Gastroesophageal sphincter (tissue), 4 donors: ENCODE data around the gene RAPGEF1. TPM values are rescaled to one million over a fixed set of nuclear protein-coding genes. Genes with fewer than 3 reads are reported as not detected.

Source experiments
- ATAC-seq: fragments of 150-250 bp; one replicate; pipeline ENCODE4 v1.9.1; 2016; ENCODE audit warnings: mild to moderate bottlenecking, moderate library complexity
- H3K27ac ChIP-seq, 4 donors: fragments of 200-600 bp; sonication (generic) in 3 of 4; 1 replicate in 3 of 4; 2 replicates in 1 of 4; pipeline ENCODE4 v1.5.1; 2016 to 2019
- H3K27me3 ChIP-seq: fragments of 200-600 bp; sonication (generic); one replicate; pipeline ENCODE4 v1.5.1; 2019
- H3K36me3 ChIP-seq, 2 donors: fragments of 200-600 bp; sonication (generic); one replicate each; pipeline ENCODE4 v1.5.1; 2019; ENCODE audit warnings: control low read depth in 1 of 2
- H3K4me1 ChIP-seq, 3 donors: fragments of 200-600 bp; sonication (generic); 1 replicate in 2 of 3; 2 replicates in 1 of 3; pipeline ENCODE4 v1.5.1; 2016 to 2019; ENCODE audit warnings: control low read depth in 2 of 3
- H3K4me3 ChIP-seq, 2 donors: fragments of 200-600 bp; sonication (generic); one replicate each; pipeline ENCODE4 v1.5.1; 2019; ENCODE audit warnings: mild to moderate bottlenecking in 1 of 2, moderate library complexity in 1 of 2
- H3K9me3 ChIP-seq, 3 donors: fragments of 200-600 bp; sonication (generic); one replicate each; pipeline ENCODE4 v1.5.1; 2017 to 2019; ENCODE audit warnings: control low read depth in 2 of 3
- CTCF ChIP-seq, 4 experiments: fragments of 200-600 bp in 2 of 4; fragments of 450-650 bp in 2 of 4; sonication (generic) in 1 of 4; IDR thresholded peaks; one replicate each; pipeline ENCODE4 v1.5.1; 2017 to 2019; ENCODE audit warnings: antibody characterized with exemption in 4 of 4, mild to moderate bottlenecking in 2 of 4, moderate library complexity in 2 of 4
- EP300 ChIP-seq: sonication (generic); formaldehyde crosslinking; IDR thresholded peaks from one replicate; pipeline ENCODE4 v1.6.1; 2017; ENCODE audit warnings: antibody characterized with exemption, mild to moderate bottlenecking
- POLR2A ChIP-seq, 2 donors: fragments of 450-650 bp; IDR thresholded peaks; one replicate each; pipeline ENCODE4 v1.6.1; 2017; ENCODE audit warnings: antibody characterized with exemption in 2 of 2, mild to moderate bottlenecking in 2 of 2, moderate library complexity in 1 of 2
- POLR2AphosphoS5 ChIP-seq: sonication (generic); formaldehyde crosslinking; IDR thresholded peaks from one replicate; pipeline ENCODE4 v1.6.1; 2017; ENCODE audit warnings: antibody characterized with exemption
- WGBS, 2 donors: methylation state at CpG; one replicate each; pipeline ENCODE4 v1.1.5; 2018; ENCODE audit warnings: low coverage in 1 of 2; 5-methylcytosine and 5-hydroxymethylcytosine counted together
- total RNA-seq, 4 donors: library from RNA; depleted of rRNA; stranded (reverse); fragments of >200 nt; gene quantifications; one replicate each; pipeline ENCODE4 v1.1.0, GENCODE V29; 2016

RAPGEF1 gene
- total RNA-seq, 4 donors from 2014 or later = 47.5 to 162 (median 77.6) TPM

DNA sequence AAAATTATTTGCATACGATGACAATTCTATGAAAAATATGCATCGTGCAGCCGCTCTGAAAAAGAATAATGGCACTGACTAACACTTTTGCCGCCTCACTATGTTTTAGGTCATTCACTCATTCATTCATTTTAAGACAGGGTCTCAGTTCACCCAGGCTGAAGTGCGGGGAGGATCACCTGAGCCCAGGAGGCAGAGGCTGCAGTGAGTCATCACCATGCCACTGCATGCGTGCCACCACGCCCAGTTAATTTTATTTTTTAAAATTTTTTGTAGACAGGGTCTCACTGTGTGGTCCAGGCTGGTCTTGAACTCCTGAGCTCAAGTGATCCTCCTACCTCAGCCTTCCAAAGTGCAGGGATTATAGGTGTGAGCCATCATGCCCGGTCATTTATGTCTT is 37.0 kb downstream of the RAPGEF1 start:
- Histone ChIP-seq H3K27ac (no peak overlapping the region), H3K27me3 (no peaks in the 10 kb centered on the region), H3K4me3 (no peak overlapping the region), H3K4me1 (peaks cover 0 to 96% (median 13%) of the 10 kb centered on the region in 3 donors), H3K9me3 (no peaks in the 10 kb centered on the region), H3K36me3 (no peaks in the 10 kb centered on the region)
- WGBS, 2 donors = 86 to 93% methylated on average over 5 to 8 of the region's 8 CpGs
- TF ChIP-seq POLR2A (IDR thresholded peaks at IDR 0.05) = no peak
- TF ChIP-seq EP300 = no peak
- no peak for TF ChIP-seq CTCF (IDR thresholded peaks at IDR 0.05)
- TF ChIP-seq POLR2AphosphoS5 = no peak
- ATAC-seq = no peak

DNA sequence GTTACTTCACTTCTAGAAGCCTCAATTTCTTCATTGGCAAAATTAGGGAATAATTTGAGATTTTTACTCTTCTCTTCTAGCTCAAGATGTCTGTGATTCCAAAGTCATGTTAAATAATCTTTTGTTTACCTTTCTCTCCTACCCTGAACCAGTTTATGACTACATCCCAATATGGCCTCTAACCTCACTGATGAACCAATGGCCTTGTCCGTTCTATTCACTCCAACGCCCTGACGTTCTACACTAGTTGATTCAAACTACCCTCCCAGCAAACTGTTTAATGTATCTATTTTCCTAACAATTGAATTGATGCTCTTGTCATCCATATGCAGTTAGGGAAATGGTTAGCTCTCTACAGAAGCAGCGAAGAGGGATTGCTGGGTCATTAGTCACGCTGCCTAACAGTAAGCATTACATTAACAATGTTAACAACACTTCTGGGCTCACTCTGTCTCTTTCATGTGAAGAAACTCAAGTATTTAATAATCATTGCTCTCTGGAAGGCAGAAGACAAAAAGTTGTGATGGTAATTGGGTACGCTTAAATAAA is 38.0 kb downstream of the RAPGEF1 start:
- WGBS, 2 donors = 71 to 87% methylated on average over 5 to 6 of the region's 6 CpGs
- TF ChIP-seq EP300 (no peak), POLR2AphosphoS5 (no peak), CTCF (IDR thresholded peaks at IDR 0.05) (no peak), POLR2A (IDR thresholded peaks at IDR 0.05) (no peak)
- no peaks in the 10 kb centered on the region for H3K36me3 ChIP-seq
- H3K4me1 ChIP-seq = peaks cover 0 to 96% (median 15%) of the 10 kb centered on the region in 3 donors
- H3K27ac ChIP-seq = peak overlapping the region in 3 of 4 donors; percentile 5 to 26 (median 20)
- H3K4me3 ChIP-seq = no peak overlapping the region
- ATAC-seq = no peak
- no peaks in the 10 kb centered on the region for H3K27me3 ChIP-seq
- no peaks in the 10 kb centered on the region for H3K9me3 ChIP-seq

DNA sequence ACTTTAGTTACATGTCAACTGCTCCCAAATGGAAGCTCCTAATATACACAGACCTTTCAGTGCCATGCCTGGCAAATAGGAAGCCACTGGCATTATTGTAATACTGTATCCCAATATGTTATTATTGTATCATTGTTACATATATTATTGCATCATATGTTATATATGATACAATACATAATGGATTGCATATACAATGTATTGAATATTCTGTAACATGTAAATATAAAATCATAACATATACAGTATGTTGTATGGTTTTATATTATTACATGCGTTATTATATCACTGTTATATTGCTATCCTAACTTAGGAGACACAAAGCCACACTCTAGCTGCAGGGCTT is 38.5 kb downstream of the RAPGEF1 start:
- Histone ChIP-seq H3K9me3 (no peaks in the 10 kb centered on the region), H3K27ac (peak overlapping the region in 3 of 4 donors; percentile 5 to 49 (median 20)), H3K4me1 (peaks cover 0 to 96% (median 18%) of the 10 kb centered on the region in 3 donors), H3K36me3 (no peaks in the 10 kb centered on the region), H3K4me3 (no peak overlapping the region), H3K27me3 (no peaks in the 10 kb centered on the region)
- no peak for TF ChIP-seq EP300
- TF ChIP-seq POLR2A (IDR thresholded peaks at IDR 0.05) = no peak
- no peak for TF ChIP-seq POLR2AphosphoS5
- TF ChIP-seq CTCF (IDR thresholded peaks at IDR 0.05) = no peak
- ATAC-seq = no peak
- 95 to 100% methylated on average over 1 of the region's 1 CpG for WGBS, 2 donors

DNA sequence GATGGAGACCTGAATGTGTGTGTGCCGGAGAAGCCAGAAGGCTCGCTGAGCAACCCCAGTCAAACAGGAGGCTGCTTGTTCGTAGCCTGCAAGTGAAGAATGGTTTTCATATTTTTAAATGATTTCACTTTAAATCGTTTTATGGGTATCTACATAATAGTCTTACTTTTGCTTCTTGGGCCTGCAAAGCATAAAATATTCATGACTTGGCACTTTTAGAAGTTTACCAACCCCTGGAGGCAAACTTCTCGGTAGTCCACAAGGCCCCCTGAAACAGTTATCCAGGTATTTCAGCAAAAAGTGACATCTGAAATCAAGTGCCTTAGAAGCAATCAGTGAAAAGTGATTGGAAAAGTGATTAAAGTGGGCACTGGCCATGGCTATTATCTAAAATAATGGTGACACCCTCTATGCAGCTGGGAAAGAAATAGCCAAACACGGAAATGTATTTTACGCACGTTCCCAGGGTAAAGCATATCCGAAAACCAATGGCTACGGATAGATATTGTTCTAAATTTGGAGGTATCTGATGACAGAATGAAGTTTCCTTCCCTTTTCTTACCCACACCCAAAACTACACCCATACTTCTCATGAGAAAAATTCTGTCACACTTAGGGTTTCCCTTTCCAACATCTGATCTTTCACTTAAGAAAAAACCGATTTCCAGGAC is 39.0 kb downstream of the RAPGEF1 start:
- Histone ChIP-seq H3K27me3 (no peaks in the 10 kb centered on the region), H3K9me3 (no peaks in the 10 kb centered on the region), H3K27ac (peak overlapping the region in 1 of 4 donors; percentile 49), H3K4me3 (no peak overlapping the region), H3K36me3 (no peaks in the 10 kb centered on the region), H3K4me1 (peaks cover 0 to 96% (median 18%) of the 10 kb centered on the region in 3 donors)
- no peak for ATAC-seq
- 76 to 81% methylated on average over 11 of the region's 11 CpGs for WGBS, 2 donors
- TF ChIP-seq EP300 (no peak), CTCF (IDR thresholded peaks at IDR 0.05) (no peak), POLR2AphosphoS5 (no peak), POLR2A (IDR thresholded peaks at IDR 0.05) (no peak)

- Histone ChIP-seq H3K4me3 (no peak overlapping the region), H3K36me3 (no peaks in the 10 kb centered on the region), H3K27ac (peak overlapping the region in 1 of 4 donors; percentile 49), H3K27me3 (no peaks in the 10 kb centered on the region), H3K9me3 (no peaks in the 10 kb centered on the region), H3K4me1 (peaks cover 0 to 94% (median 18%) of the 10 kb centered on the region in 3 donors)
- WGBS, 2 donors = 92 to 95% methylated on average over 2 to 7 of the region's 7 CpGs
- no peak for TF ChIP-seq POLR2A (IDR thresholded peaks at IDR 0.05)
- TF ChIP-seq EP300 = no peak
- no peak for TF ChIP-seq POLR2AphosphoS5
- TF ChIP-seq CTCF (IDR thresholded peaks at IDR 0.05) = no peak
- ATAC-seq = no peak
Observed at GRCh38 chr9:131700076-131700475, 39.8 kb downstream of the RAPGEF1 start.
